ENCODE results near the gene CDH2.

Gene CDH2

DNA sequence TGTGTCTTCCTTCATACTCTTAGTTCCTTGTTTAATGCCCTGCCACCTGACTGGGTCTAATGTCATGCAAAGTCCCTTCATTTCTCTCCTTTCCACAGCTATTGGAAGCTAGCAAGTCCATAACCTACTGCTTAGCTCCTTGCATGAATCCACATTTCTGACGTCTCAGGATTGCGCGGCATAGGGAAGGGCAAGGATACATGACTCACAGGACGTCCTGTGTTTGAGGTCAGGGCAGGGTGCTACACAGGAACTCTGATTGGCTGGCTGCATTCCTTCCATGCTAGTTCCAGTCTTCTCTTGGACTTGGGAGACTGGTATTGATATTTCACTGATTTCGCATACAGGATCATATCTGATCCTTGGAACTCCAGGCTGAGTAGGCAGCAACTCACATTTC lies 137.9 kb downstream of the CDH2 start:
- DNase-seq: no peak

GRCh38 chr18:28036488-28036887 lies 140.4 kb downstream of the CDH2 start:
- DNase-seq: no peak

GRCh38 chr18:28034567-28034966 lies 142.4 kb downstream of the CDH2 start:
- no peak for DNase-seq

- DNase-seq: no peak
Observed at GRCh38 chr18:28032177-28032576, 144.8 kb downstream of the CDH2 start.

DNA sequence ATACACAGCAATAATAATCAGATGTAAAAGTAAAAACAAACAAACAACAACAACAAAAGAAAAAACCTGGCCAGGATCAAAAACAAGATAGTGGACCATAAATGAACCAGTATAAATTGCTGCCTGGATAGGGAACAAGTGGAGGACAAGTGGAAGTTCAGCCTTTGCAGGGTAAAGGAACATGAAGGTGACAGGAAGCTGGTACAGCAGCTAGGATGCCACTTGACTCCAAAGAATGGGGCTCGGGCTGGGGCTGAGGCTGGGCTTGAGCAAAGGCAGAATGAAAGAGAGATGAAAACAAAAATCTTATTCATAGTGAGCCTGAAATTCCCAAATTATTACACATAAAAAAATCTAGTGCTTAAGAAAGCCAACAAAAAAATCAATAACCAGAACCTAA lies 146.5 kb downstream of the CDH2 start:
- DNase-seq: no peak

DNA sequence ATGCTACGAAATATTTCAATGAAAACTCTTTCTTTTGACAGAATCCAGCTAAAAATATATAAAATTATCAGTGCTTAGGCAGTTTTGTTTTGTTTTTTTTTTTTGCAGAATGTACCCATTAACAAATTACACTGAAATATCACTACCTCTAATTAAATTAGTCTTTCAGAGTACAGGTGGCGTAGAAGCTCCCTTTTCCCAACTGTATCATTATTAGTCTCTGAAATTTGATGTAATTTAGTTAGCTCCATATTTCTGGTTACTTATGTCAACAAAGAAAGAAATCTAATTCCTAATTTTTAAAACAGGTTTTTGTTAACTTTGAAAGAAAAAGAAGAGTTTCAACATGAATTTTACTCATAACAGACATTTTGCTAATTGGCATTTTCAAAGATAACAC lies 149.2 kb downstream of the CDH2 start:
- no peak for DNase-seq

GRCh38 chr18:28019425-28020108 lies 157.4 kb downstream of the CDH2 start:
- no peak for DNase-seq

GRCh38 chr18:28018351-28018750 lies 158.6 kb downstream of the CDH2 start:
- DNase-seq: no peak

GRCh38 chr18:28015671-28016070 lies 161.3 kb downstream of the CDH2 start:
- no peak for DNase-seq

- DNase-seq: no peak
Observed at GRCh38 chr18:28013066-28013465, 163.9 kb downstream of the CDH2 start.

GRCh38 chr18:28012336-28012735 lies 164.6 kb downstream of the CDH2 start:
- DNase-seq: no peak

DNA sequence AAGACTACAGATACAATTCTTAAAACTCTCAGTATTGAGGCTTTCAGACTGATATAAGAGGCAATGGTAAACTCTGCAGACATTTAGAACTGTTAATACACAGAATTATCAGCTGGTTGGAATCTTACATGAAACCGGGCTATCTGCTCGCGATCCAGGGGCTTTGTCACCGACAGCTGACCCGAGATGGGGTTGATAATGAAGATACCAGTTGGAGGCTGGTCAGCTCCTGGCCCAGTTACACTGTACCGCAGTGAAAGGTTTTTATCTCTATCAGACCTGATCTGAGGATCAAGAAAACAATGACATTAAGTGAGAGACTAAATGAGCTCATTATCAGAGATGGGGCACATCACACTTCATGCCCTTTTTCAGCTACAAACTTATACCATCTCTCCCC lies 167.3 kb downstream of the CDH2 start:
- no peak for DNase-seq

- DNase-seq: no peak
Observed at GRCh38 chr18:28007841-28008240, 169.1 kb downstream of the CDH2 start.

DNA sequence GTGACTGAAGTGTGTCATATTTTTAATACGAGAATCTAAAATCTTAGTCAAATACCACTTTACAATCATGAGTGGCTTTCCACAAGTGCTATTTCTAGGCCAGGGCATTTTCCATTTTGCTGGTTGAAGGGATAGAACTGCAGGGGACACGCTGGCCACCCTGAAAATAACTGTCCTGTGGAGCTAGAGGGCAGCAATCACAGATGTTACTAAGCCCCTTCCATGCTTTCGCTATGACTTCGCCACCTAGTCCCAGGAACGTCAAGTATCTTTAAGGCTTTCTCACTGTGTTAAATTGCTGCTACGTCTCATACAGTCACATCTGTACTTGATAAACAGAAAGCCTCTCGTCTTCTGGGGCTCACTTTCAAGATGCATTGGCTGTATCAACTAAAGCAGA lies 171.8 kb downstream of the CDH2 start:
- no peak for DNase-seq

DNA sequence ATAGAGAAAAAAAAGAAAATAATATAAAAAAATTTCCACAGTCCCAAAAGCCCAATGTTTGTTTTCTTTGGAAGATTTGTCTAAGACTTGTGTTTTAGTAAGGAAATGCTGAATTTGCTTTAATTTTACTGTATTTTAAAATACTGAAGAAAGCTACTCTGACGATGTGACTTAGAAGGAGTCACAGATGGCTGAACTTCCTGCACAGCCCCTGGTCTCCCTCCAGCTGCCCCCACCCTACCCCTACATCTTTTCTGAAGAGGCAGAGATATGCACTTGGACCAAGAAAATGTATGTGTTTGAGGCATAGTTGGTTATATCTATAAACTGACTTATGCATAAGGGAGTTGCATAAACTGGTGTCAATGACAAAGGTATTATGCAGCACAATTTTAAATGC lies 172.3 kb downstream of the CDH2 start:
- no peak for DNase-seq

DNA sequence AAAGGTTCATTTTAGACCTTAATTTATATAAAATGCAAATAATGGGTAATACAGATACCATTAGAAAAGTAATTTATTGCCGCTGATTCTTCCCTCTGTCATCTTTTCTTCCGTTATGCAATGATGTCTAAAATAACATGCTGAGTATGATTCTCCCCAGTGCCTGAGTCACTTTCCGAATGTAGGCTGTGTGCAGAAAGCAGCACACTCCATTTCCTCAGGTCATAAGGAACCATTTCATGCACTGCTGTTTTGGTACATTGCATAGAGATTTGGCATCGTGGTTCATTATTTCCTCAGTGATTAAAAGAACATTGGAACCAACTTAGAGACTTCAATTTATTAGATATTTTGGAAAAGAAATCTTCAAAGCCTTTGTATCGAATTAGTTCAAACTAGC lies 173.5 kb downstream of the CDH2 start:
- DNase-seq: no peak

DNA sequence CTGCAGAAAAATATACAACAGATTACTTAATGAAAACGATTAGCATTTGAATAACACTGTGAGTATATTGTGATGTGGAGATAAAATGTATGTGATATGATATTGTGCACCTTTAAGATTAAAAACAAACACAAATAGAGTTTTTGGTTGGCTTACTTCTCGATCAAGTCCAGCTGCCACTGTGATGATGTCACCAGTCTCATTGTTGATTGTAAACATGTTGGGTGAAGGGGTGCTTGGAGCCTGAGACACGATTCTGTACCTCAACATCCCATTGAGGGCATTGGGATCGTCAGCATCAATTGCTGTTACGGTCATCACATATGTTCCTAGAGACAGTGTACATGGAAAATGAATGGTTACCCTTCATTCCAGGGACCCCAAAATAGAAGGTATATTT lies 174.1 kb downstream of the CDH2 start:
- no peak for DNase-seq

DNA sequence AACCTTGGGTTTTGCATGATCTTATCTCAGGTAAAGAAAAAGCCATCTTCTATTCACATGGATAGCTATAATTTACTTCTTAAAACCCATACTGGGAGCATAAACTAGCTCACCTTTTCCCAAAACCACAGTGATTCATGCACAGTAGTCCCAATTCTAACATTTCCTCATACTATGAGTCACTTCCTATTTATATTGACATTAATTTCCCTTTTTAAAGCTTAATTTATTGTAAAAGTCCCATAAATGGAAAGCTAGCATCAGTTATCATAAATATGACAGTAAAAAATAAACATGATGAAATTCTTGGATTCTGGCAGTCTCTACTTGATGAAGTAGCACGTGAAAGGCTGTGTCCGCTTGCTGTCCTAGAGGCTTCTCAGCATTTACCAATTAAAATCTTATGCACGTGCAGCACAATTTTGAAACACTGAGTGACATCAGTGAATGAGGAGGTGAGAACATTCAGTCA lies 180.1 kb downstream of the CDH2 start:
- DNase-seq: no peak

DNA sequence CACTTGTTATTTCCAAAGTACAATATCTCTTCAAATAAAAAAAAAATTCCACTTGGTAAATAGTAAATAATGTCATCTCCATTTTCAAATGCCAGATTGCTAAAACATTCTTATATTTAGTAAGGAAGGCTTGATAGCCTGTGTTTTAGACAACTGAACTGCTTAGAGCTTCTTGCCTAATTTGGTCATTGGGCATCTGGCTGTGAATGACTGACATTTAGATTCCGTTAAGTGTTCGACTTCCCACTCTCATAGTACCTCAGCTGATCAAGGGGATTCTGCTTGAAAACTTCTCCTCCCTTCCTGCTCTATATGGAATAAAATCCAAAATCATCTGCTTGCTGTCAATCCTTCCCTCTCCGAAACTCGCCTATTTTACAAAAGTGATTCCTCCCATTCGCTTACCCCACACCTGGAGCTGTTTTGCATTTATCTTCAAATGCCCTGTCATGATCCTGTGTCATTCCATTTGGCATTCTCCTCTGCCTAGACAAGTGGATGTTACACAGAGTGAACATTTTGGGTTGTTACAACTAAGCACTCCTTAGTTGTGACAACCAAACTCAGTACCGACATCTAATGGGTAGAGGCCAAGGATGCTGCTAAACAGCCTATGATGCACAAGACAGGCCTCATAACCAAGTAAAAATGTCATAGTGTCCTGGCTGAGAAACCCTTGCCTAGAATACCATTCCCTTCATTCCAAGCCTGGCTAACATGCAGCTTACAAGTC lies 181.0 kb downstream of the CDH2 start:
- DNase-seq: no peak

DNA sequence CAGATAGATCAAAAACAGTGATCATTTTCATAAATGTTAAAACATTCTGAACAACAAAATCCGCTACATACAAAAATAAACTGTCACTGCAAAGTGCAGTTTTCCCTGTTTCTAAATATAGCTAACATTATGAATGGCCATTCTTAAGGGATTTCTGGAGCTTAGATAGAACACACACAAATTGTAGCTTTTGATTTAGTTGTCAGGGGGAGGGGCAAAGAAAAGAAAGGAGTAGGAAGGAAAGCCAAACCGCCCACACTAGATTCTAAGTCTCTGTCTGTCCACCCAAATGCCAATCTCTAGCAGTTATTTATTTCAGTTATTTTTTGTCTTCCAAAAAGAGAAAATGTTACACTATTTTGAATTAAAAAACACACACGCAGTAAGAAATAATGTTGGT lies 182.4 kb downstream of the CDH2 start:
- DNase-seq: no peak

DNA sequence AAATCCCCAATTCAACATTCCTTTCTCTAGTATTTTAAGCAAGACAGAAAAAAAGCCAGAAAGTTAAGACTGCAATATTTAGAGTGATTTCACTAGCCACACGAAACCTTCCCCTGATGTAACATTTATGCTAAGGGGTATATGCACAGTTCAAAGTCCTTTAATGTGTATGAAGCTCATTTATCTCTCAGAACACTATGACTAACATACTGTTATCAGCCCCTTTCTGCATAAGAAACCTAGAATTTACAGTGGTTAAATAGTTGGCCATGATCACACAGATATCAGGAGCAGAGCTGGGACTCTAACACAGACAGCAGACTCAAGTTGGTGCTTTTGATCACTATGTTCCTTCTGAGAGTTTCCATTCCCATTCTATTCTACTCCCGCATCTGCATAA lies 185.5 kb downstream of the CDH2 start:
- DNase-seq: no peak

- DNase-seq: no peak
Observed at GRCh38 chr18:27985832-27986231, 191.1 kb downstream of the CDH2 start.

DNA sequence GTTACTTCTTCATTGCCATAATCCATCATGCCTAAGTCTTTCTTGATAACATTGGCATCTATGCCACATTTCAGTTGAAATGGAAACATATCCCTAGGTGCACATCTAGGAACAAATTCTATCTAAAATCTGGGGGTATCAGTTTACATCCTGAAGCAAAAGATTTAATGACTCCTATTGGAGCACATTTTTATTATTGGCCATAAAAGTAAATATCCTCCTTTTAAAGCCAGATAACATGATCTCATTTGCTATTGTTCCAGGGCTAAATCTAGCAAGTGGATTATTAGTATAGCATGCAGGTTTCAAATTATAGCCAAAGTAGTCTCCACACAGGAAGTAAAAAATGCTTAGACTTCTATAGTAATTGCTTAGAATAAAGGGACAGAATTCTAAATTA lies 193.2 kb downstream of the CDH2 start:
- DNase-seq: no peak

DNA sequence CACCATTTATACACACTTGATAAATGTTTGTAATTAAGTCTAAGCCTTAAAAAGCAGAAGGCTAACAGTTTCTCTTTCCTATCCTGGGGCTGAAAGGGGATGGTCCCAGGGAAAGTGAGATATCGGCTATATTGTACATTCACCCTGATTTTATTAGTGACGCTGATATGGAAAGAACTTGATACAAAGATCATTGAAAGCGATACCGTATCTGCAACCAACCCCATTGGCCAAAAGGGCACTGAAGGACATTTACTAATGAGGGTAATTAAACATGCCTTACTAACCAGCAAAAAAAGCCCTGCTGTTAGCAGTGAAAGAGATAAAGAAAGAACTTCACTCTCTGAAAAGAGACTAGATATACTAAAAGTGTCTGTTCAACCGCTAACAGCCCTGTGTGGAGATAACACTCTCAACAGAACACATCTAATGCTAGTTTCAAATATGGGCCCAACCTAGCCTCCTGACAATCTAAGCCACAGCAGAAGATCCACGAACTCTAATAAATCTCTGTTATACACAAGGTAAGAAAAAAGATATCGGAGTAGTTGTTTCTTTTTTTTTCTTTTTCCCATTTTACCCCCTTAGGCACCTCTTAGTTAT lies 200.0 kb downstream of the CDH2 start:
- DNase-seq: no peak
